ENCODE data around the gene NHSL1. TPM values are rescaled to one million over a fixed set of nuclear protein-coding genes. Genes with fewer than 3 reads are reported as not detected.

The NHSL1 gene
- total and polyA plus RNA-seq, 2 donors (not counting 3 experiments of a cell fraction or from before 2014, with no cell fraction given) = 24.8 to 55.0 TPM

DNA sequence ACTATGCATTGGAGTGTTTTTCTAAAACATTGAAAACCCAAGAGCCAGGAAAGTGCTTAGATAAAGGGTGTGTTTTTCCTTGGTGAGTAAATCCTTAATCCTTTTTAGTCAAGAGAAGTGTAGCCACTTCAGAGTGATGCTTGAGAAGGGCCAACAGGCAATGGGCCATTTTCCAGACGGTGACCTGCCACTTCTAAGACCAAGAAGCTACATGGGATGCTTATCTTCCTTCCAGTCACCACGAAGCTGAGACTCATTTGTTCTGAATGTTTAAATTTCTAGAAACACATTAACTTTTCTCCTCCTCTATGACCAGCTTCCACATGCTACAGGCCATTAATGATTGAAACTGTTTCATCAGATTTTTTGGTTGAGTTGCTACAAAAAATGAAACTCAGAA is 34.4 kb upstream of the NHSL1 start:
- H2AFZ ChIP-seq (ENCODE audit: low read depth, low read length) = no peak overlapping the region
- peaks cover 87% of the 10 kb centered on the region for H3K79me2 ChIP-seq (ENCODE audit: control insufficient read depth, insufficient read depth, low read length)
- DNase-seq (ENCODE audit: low read depth, low spot score) = no peak
- POLR2A ChIA-PET = no interaction called here
- peaks cover 11% of the 10 kb centered on the region for H3K4me1 ChIP-seq (ENCODE audit: control insufficient read depth, extremely low read depth, insufficient read depth, low read length)
- H3K27ac ChIP-seq (ENCODE audit: insufficient read depth, low read depth, low read length) = no peak overlapping the region
- no TSS peak for BruUV-seq (replicated peaks)
- no peak overlapping the region for H3K9ac ChIP-seq (replicated peaks; ENCODE audit: extremely low read depth, insufficient read depth, low read length)
- no peaks in the 10 kb centered on the region for H3K9me3 ChIP-seq (replicated peaks; ENCODE audit: control insufficient read depth, insufficient read depth, low read length)
- peaks cover 0 to 2% of the 10 kb centered on the region in 2 experiments for H3K36me3 ChIP-seq (ENCODE audit: control insufficient read depth in 2 of 2, extremely low read depth in 1 of 2, insufficient read depth in 2 of 2, low read length in 2 of 2)
- TF ChIP-seq GATA2 (IDR thresholded peaks at IDR 0.05; ENCODE audit: insufficient read depth, insufficient read length, low read depth, low read length) (no peak), POLR2A (IDR thresholded peaks at IDR 0.05; ENCODE audit: low read depth, low read length) (no peak), MYC (IDR thresholded peaks at IDR 0.05; ENCODE audit: low read depth, low read length) (no peak), EZH2 (IDR thresholded peaks at IDR 0.05; ENCODE audit: borderline replicate concordance, low read depth, low read length, severe bottlenecking) (no peak), JUN (IDR thresholded peaks at IDR 0.05; ENCODE audit: borderline replicate concordance, insufficient read depth, insufficient read length, low read depth) (no peak), FOS (IDR thresholded peaks at IDR 0.05; ENCODE audit: borderline replicate concordance, insufficient read depth, low read length) (no peak), POLR2AphosphoS5 (IDR thresholded peaks at IDR 0.05; ENCODE audit: insufficient read depth, low read depth, low read length) (no peak)
- TF ChIP-seq, protein P1, sequence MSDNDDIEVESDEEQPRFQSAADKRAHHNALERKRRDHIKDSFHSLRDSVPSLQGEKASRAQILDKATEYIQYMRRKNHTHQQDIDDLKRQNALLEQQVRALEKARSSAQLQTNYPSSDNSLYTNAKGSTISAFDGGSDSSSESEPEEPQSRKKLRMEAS (IDR thresholded peaks at IDR 0.05; ENCODE audit: insufficient read depth, insufficient read length) = no peak
- TF ChIP-seq, protein P2, sequence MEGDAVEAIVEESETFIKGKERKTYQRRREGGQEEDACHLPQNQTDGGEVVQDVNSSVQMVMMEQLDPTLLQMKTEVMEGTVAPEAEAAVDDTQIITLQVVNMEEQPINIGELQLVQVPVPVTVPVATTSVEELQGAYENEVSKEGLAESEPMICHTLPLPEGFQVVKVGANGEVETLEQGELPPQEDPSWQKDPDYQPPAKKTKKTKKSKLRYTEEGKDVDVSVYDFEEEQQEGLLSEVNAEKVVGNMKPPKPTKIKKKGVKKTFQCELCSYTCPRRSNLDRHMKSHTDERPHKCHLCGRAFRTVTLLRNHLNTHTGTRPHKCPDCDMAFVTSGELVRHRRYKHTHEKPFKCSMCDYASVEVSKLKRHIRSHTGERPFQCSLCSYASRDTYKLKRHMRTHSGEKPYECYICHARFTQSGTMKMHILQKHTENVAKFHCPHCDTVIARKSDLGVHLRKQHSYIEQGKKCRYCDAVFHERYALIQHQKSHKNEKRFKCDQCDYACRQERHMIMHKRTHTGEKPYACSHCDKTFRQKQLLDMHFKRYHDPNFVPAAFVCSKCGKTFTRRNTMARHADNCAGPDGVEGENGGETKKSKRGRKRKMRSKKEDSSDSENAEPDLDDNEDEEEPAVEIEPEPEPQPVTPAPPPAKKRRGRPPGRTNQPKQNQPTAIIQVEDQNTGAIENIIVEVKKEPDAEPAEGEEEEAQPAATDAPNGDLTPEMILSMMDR (IDR thresholded peaks at IDR 0.05; ENCODE audit: extremely low read depth in 1 of 2, insufficient read depth in 1 of 2, low read depth in 1 of 2, low read length in 2 of 2) = no peak
- intact Hi-C loops (cut with micrococcal nuclease) (no loop called here), dilution Hi-C loops (cut with MboI; ENCODE audit: extremely low pct_ligation_motif_present, low sequenced_read_pairs) (no loop called here)
- peaks cover 2% of the 10 kb centered on the region for H4K20me1 ChIP-seq (replicated peaks; ENCODE audit: control insufficient read depth, extremely low read depth, insufficient read depth, low read length)
- H3K27me3 ChIP-seq (ENCODE audit: control insufficient read depth in 2 of 2, insufficient read depth in 2 of 2, low read length in 2 of 2) = no peaks in the 10 kb centered on the region
- no peak overlapping the region for H3K4me3 ChIP-seq (replicated peaks in 1 of 3; ENCODE audit: insufficient read depth in 1 of 3, low read depth in 1 of 3, low read length in 3 of 3)
- no peaks in the 10 kb centered on the region for H3K9me1 ChIP-seq (replicated peaks; ENCODE audit: control insufficient read depth, extremely low read depth, insufficient read depth, low read length)
- no peak overlapping the region for H3K4me2 ChIP-seq (ENCODE audit: insufficient read depth, low read length)
- CTCF ChIA-PET = interaction anchor here (0.8 kb wide), 1 partner anchor 12 kb away, joined by 4 read pairs; no protein-coding TSS in a partner anchor
- FAIRE-seq = no peak

Data from endothelial cell of umbilical vein (primary cell).